AML-193 (cell line): ENCODE results near the gene KRT9.

Experiments
- DNase-seq, 2 experiments: peaks; one replicate each; lab custom pipeline; 2025; lab: John Stamatoyannopoulos, UW

KRT9 gene

DNA sequence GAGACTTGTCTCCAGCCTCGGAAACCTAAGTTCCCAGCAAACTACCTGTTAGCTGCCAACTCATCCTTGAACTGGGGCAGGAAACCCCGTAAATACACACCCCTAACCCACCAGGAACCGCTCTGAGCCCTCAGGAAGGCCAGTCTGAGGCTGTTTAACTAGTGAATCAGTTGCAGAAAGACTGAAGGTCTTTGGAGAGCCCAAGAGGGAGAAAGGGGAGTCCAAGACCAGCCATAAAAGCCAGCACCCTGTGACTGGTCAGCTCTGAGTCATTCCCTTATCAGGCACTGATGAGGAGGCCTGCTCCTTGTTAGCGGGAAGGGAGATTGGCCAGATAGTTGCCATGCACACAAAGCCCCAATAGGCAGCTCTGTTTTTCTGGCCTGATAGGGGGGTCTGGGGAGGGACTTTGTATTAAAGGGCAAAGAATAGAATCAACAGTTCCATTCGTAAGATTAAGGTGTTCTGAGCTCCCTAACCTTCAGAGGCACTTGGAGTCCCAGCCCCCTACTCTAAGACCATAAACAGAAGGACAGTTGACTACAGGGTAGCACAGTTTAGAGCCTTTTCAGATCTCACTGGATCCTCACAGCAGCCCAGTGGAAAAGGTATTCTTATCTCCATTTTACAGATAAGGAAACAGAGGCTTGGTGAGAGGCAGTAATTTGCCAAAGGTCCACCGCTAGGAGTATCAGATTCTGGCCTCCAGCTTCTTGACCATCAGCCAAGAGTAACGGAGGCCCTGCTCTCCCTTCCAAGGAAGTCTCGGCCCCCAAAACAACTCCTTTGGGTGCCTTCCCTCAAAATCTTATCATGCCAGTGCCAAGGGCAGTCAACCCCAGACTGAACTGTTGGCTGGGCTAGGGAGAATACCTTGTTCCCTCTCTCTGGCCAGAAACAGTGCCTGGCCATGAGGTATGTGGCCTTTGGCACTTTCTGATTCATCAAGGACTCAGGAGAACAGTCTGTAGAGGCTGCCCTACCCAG is 41.5 kb downstream of the KRT9 start:
- DNase-seq: no peak

DNA sequence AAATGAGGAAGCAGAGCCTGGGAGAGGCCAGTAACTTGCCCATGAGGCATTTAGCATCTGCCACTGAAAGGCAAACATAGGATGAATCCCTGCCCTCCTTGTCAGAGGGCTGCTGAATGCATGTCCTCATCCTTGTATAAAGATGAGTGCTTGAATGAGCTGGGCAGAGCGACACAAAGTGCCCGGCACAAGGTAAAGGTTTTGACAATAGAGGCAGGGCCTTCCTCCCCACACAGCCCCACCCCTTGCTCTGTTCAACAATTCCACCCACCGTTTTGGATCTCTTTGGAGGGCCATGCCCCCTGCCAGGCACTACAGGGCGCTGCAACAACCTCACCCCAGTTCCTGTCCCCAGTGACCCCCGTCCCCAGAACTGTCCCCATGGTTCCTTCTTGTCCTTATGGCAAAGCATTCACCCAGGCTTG is 42.4 kb downstream of the KRT9 start:
- DNase-seq: no peak

DNA sequence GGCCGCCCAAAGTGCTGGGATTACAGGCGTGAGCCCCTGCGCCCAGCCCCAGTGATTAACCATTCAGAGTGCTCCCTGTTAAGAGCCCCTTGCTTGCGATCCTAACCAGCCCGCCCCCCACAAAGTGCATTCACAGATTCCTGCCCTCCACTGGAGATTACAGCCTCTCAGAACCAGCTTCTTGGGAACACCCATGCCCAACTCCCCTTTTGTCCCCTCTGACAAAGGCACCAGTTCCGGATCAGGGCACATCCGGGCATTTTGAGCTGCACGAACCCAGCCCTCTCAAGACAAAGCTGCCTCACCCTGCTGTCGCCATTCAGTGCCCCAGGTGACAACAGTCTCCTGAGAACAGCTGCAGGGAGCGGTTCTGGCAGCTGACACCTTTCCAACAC is 42.9 kb downstream of the KRT9 start:
- DNase-seq: no peak

DNA sequence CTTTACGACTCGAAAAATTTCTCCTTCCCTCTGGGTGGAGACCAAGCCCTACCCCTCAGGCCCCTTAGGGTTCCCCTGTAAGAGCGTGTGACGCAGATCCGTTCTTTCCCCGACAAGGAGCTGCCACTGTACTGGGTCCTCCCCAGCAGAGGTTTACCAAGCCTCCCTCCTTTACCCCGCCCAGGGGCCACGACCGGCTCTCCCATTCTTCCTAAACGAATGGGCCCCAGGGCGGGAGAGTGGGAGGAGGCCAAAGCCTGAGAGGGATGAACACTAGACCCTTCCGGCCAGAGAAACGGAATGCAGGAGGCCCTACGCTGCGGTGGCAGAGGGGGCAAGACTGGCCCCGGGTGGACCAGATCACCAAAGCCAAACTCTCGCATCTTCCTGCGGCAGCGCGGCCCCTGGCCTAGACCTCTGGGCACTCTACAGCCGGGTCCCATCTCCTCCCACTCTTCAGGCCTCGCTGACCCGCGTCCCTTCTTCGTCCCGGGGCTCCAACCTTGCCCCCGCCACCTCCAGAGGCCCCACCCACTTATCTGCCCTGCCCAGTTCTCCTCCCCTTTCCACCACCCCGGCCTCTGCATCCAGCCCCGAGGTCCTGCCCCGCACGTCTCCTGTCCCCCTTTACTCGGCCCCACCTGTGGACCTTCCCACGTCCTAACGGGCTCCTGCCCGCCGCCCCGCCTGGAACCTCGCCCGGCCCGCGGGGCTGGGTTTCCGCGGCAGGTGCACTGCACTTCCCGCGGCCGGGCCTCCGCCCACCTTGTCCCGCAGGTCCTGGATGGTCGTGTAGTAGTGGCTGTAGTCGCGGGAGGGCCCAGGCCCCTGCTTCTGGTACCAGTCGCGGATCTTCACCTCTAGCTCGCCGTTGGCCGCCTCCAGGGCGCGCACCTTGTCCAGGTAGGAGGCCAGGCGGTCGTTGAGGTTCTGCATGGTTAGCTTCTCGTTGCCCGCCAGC is 44.5 kb downstream of the KRT9 start:
- no peak for DNase-seq

DNA sequence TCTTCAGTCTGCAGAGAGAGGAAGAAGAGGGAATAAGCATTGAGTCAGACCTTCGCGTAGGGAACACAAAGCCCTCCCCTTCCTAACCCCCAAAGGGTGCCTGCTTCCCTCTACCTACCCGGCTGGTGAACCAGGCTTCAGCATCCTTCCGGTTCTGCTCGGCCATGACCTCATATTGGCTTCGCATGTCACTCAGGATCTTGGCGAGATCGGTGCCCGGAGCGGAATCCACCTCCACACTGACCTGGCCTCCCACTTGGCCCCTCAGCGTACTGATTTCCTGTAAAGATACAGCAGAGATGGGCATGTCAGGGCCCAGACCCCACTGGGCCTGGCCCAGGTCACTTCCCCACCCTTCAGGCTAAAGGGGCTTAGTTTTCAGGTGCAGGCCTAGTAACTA is 47.6 kb downstream of the KRT9 start:
- DNase-seq: no peak

DNA sequence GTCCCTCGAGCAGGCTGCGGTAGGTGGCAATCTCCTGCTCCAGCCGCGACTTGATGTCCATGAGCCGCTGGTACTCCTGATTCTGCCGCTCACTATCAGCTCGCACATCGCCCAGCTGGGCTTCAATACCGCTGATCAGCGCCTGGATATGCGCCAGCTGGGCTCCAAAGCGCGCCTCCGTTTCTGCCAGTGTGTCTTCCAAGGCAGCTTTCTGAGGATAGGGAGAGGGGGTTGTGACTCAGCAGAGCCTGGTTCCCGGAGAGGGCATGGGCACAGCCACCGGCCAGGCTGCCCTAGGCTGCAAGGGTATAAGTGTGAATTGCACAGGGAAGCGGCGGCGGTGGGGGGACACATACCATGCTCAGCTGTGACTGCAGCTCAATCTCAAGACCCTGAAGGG is 48.1 kb downstream of the KRT9 start:
- no peak for DNase-seq

DNA sequence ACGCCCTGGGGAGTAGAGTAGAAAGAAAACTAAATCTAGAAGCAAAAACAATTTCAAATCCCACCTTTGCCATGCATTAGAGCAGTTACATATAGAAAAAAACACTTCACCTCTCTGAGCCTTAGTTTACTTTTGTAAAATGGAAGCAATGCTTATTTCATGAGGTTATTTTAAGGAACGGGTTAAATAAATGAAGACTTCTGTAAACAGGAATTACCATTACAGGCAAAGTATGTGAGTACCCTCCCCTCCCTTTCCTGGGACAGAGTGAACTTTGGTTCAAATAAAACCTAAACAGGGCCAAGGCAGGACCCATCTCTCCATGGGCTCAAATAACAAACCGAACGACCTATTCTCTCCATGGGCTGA is 48.6 kb downstream of the KRT9 start:
- DNase-seq: no peak

DNA sequence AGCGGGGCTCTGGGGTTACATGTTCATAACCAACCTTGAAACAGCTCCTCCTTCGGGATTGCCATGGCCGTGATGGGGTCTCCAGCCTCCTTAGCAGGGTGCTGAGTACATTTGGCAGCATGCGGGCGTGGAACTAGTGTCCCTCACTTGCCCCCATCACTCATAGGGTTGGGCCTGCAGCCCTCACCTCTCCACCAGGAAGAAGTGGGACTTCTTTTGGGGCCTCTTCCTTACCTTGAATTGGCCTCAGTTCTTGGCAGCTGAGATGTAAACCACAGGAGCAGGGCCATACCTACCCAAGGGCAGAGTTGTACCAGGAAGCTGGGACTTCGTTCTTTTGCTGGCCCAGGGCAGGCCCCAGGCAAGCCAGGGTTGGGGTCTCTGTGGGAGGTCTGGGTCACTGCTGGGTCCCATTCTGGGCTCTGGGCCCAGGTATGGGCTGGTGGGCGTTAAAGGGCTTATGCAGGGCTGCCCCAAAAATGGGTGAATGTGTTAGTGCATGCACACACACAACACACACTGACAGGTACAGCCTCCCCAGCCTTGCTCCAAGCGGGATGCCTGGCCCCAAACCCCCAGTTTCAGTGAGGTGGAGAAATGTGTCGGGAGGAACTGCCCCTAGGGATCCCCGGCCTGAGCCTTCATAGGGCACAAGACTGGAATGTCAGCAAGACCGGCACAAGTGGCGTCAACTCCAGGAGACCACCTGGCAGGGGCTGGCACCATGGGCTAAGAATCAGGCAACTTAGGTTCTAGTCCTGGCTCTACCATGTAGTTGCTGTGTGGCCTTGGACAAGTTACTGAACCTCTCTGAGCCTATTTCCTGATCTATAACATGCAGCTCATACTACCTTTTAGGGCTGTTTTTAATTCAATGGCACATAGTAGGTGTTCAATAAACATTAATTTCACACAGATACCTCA is 49.3 kb downstream of the KRT9 start:
- DNase-seq: no peak

DNA sequence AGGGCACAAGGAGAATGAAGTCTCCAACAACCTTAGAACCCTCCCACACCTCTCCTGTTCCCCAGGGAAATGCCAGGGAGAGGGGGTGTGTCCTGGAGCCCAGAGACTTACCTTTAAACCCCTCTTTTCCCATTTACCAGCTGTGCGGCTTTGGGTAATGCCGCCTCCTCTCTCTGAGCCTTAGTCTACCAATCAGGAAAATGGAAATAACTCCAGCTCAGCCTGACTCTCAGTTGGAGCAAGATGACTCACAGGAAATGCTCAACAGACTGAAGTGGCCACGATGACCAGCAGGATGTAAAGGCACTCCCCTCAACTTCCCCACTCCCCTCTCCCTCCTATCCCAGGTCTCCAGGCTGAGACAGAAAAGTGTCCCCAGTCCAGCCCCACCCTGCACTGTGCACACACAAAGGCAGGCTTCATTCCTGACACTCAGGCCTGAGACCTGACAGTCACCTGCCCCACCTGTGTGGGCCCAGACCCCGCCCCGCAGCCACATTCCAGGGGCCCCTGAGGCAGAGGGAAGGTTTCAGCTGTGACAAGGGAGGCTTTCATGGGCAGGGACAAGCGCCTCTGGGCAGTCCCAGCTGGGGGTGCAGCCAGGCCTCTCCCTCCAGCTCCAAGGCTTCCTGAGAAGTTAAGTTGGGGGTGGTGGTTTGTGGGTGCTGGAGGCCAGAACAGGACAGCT is 50.1 kb downstream of the KRT9 start:
- peak; percentile 45 to 49 for DNase-seq

DNA sequence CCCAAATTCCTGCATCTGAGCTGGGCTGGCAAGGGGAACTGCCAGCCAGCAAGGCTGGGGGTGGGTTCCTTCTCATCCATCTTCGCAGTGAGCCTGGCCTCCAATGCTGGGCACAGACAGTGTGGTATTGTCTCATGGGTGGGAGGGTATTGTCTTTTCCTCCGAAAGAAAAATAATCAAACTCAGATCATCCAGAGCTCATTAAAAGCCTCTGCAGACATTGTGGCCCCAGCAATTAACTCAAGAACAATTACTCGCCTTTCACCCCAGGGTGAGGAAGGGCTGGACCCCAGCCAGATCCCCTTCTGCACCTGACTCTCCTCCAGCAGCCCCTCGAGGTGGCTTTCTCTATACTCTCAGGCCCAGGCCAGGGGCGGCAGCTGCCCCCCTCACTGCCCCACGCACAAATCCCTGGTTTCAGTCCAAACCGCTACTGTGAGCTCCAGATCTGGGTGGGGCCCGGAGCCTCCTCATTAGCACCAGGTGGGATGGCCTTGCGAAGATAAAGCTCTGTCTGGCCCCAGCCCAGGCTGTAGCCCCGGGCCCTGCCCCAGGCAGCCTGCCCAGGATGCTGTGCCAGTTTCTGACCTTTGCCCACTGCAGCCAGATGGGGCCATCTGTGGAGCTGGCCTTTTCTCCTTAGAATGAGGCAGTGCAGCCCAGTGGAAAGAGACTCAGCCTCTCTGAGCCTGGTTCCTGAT is 50.9 kb downstream of the KRT9 start:
- no peak for DNase-seq

DNA sequence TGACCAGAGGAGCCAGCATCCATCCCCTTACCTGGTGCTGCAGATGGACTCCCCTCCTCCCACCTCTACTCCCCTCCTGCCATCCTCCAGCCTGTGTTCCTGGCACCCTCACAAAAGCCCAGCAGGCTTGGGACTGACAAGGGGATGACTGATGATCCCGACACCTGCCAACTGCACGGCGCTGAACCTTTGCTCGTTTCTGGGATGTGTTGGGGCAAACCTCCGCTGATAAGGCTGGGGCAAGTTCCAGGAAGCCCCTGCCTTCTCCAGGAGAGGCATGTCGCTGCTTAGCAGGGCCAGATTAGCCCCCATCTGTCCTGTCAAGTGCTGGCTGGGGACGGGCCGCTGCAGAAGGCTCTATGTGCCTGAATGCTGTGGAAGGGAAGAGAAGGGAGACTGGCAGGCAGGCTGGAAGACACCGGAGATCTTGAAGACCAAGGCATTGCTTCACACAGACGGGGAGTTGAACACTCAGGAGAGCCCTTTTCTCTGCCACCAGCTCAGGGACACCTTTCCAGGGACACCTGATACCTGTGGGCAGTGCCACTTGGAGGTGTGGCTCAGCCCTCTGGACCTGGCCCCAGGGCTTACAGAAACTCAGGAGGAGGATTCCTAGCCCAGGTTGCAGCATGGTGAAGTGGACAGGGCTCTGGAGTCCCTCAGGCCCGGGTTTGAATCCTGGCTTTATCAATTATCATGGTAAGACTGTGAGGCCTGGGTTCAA is 52.2 kb downstream of the KRT9 start:
- DNase-seq: no peak

DNA sequence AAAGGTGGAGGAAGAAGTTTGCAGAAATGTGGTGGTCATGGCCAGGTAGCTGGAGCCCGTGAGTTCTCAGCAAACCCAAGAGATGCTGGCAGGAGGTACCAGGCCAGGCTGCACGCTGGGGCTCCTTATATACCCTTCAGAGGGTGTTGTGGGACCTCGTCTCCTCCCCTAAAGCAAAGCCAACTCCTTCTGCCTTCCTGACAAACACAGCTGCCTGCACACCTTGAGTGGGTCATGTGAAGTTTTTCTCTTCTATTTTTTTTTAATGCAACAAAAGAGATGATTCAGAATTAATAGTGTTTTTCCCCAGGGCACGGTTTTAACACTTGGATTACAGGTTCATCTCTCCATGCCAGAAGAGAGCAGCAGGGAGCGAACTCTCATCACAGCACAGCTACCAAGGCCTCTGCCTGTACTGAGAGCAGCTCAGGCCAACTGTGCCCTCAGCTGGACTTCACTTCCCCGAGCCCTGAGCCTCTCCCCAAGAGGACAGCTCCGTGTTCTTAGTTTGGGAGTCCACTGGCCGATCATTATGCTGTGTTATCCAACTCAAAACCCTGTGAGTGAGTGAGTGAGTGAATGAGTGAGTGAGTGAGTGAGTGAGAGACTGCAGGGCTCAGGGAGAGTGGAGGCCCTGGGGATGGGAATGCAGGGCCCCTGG is 52.9 kb downstream of the KRT9 start, which contains the start of gene KRT15:
Gene KRT15 (minus strand): TSS at position 102 of the 661 bp plus-strand sequence. CDS start 63 bp downstream, at position 39.
- no peak for DNase-seq

DNA sequence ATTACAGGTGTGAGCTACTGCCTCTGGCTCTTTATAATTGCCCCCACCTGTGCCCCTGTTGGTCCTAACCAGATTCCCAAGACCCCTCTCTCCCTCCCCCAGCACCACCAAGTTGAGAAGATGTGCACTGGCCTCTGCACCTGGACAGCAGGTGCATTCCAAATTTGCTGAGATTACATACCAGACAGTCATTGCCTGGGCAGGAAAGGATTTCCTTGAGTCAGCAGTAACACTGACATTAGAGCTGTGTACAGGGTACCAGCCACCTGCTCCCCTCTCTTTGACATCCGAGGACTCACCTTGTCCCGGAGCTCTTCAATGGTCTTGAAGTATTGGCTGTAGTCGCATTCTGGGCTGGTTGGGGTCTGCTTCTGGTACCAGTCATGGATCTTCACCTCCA is 53.8 kb downstream of the KRT9 start:
- no peak for DNase-seq

DNA sequence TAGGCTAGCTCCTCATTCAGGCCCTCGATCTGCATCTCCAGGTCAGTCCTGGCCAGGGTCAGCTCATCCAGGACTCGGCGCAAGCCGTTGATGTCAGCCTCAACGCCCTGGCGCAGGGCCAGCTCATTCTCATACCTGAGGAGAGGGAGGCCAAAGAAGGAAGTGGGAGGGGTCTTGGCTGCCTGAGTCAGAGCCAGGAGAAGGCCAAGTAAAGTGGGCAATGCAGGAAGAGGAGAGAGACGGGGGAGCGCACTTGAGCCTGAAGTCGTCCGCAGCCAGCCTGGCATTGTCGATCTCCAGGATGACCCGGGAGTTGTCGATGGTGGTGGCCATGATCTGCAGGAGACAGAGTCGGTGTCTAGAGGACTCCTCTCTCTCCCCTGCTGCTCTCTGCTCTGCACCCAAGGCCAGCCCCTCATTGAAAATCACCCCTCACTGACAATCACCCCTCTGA is 55.0 kb downstream of the KRT9 start:
- DNase-seq: no peak

DNA sequence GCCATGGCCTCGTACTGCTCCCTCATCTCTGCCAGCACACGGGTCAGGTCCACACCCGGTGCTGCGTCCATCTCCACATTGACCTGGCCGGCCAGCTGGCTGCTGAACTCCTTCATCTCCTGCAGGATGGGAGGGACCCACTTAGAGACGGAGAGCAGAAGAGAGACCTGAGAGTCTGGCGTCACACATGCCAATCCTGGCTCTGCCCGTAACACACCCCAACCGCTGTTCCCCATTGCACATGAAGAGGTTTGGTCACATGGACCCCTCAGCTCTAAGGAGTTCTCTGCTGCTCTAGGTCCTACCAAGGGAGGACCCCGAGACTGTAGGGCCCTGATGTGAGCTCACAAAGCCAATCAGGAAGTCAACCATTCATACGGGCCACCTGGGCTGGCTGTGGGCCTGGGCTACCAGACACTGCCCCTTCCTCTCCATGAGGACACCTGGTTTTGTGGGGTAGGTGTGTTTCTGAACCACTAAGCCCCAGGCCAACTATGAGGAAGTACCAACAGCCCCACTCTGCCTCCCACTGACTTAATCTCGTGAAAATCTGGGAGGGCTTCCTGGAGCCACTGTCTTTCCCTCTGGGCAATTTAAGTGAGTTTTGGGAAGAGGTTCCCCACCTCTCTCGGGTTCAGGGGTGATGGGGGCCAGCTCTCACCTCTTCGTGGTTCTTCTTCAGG is 55.6 kb downstream of the KRT9 start:
- no peak for DNase-seq
